Fibroblast of gingiva (primary cell): Measurements from ENCODE around the gene LRRC55.

Experiments
- DNase-seq: peaks from one replicate; pipeline ENCODE4 v3.0.0-alpha.2; 2011; ENCODE audit warnings: low read depth

Gene LRRC55

DNA sequence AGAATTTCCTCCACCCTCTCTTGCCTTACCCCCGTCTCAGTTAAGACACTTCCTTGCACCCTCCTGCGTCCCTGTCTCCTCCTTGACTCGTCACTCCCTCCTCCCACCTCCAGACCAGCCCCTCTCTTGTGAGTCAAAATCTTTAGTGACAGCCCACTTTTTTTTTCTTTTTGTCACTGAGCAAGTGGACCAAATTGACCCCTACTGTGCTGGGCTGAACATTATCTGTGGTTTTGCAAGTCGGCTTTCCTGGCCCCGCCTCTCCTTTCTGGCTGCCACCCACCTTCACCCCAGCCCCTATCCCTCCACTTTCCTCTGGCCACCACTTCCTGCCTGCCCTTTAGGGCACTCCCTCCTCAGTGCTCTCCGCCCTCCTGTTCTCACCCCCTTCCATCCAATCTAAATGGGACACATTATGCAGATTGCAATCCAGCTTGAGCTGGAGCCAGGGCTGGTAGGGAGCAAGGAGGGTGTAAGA, 55.5 kb downstream of the LRRC55 start, which contains the start of gene APLNR:
TSS of gene APLNR (minus strand) at position 47 of the 478 bp plus-strand sequence. CDS start 246 bp downstream, outside the sequence.
- no peak for DNase-seq

DNA sequence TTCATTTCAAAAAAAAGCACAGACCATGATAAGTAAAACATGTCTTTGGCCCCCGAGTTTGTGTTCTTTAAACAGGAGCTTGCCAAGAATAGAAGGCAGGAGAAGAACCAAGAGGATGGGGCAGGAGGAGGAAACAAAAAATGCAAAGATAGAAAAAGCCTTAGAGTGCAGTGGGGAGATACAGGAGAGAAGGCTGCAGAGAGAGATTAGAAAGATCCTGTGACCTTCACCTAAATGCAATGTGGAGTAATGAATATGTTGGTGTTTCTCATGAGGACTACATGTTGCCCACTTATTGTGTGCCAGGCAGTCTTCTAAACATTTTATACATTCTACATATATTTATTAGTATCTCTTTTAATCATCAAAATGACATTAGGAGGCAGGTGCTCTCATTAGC, 57.6 kb downstream of the LRRC55 start:
- no peak for DNase-seq

DNA sequence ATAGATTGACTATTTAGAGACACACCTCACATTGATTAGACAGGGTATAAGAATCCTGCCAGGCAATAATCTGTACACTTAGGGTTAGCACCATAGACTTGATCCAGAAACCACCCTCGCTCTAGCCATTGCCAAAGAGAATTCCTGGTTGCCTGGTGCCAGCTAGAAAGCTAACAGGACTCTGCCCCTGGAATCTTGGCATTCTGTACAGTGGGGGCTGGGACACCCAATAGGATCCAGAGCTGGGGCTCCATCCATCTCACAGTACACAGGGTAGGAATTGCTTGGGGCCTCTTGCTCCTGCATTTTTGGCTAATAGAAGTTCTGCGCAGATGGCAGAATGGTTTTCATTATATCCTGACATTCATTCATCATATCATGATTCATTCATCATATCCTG, 58.3 kb downstream of the LRRC55 start:
- DNase-seq, result no peak

DNA sequence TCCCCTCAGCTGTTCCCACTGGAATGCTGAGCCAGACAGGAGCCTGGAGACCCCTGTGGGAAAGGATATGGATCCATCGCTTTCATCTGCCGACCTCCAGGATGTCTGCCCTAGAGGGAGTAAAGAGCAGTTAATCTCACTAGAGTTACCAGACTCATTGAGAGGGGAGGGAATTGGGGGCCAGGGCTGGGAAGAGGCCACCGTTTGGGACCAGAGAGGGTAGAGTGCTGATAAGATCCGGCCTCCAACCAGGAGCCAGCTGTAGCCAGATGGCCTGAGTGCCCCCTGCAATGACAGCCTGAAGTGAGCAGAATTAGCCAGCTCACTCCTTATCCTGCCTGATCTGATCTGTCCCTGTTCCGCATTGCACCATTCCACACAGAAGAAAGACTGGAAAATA, 59.0 kb downstream of the LRRC55 start:
- no peak for DNase-seq
